Measurements from ENCODE around the gene WEE1. TPM values are rescaled to one million over a fixed set of nuclear protein-coding genes. Genes with fewer than 3 reads are reported as not detected.
A peak's percentile ranks its signal among the peaks of the same experiment; 100 is the strongest.

WEE1 gene
- total RNA-seq, 1 donor = 51.1 TPM

- H3K4me3 ChIP-seq (ENCODE audit: low read depth, low read length) = no peak overlapping the region
- TF ChIP-seq CTCF (IDR thresholded peaks at IDR 0.05; ENCODE audit: insufficient read depth, low read length) = no peak
- DNase-seq (ENCODE audit: low read depth) = peak; percentile 56
Observed at GRCh38 chr11:9529334-9529650, 44.2 kb upstream of the WEE1 start.

GRCh38 chr11:9530020-9530621 lies 43.3 kb upstream of the WEE1 start:
- no peak for TF ChIP-seq CTCF (IDR thresholded peaks at IDR 0.05; ENCODE audit: insufficient read depth, low read length)
- DNase-seq (ENCODE audit: low read depth) = no peak
- H3K4me3 ChIP-seq (ENCODE audit: low read depth, low read length) = no peak overlapping the region

GRCh38 chr11:9530901-9531625 lies 42.4 kb upstream of the WEE1 start:
- no peak overlapping the region for H3K4me3 ChIP-seq (ENCODE audit: low read depth, low read length)
- DNase-seq (ENCODE audit: low read depth) = no peak
- TF ChIP-seq CTCF (IDR thresholded peaks at IDR 0.05; ENCODE audit: insufficient read depth, low read length) = no peak

- no peak for TF ChIP-seq CTCF (IDR thresholded peaks at IDR 0.05; ENCODE audit: insufficient read depth, low read length)
- no peak for DNase-seq (ENCODE audit: low read depth)
Observed at GRCh38 chr11:9533058-9533457, 40.4 kb upstream of the WEE1 start.

GRCh38 chr11:9533736-9534473 lies 39.6 kb upstream of the WEE1 start:
- H3K4me3 ChIP-seq (ENCODE audit: low read depth, low read length) = no peak overlapping the region
- TF ChIP-seq CTCF (IDR thresholded peaks at IDR 0.05; ENCODE audit: insufficient read depth, low read length) = no peak
- no peak for DNase-seq (ENCODE audit: low read depth)

More at GRCh38 chr11:9533058-9533457, 40.4 kb upstream of the WEE1 start:
- H3K4me3 ChIP-seq (ENCODE audit: low read depth, low read length) = no peak overlapping the region

GRCh38 chr11:9535189-9535781 lies 38.2 kb upstream of the WEE1 start:
- no peak overlapping the region for H3K4me3 ChIP-seq (ENCODE audit: low read depth, low read length)
- peak; percentile 73 for TF ChIP-seq CTCF (IDR thresholded peaks at IDR 0.05; ENCODE audit: insufficient read depth, low read length)
- DNase-seq (ENCODE audit: low read depth) = peak; percentile 69

Data from fibroblast of the aortic adventitia (primary cell).